Neural cell (in vitro differentiated cells): Measurements from ENCODE around the gene PITPNB.

Source experiments
- CTCF ChIP-seq: fragments of 450-650 bp; IDR thresholded peaks from 2 replicates; pipeline ENCODE4 v1.5.1; 2014; ENCODE audit warnings: antibody characterized with exemption, mild to moderate bottlenecking, moderate library complexity; ENCODE audit not compliant: poor library complexity, severe bottlenecking
- EP300 ChIP-seq: fragments of 450-650 bp; conservative IDR thresholded peaks from 2 replicates; pipeline ENCODE4 v1.6.1; 2014; ENCODE audit warnings: antibody characterized with exemption, mild to moderate bottlenecking, moderate library complexity; ENCODE audit not compliant: poor library complexity, severe bottlenecking
- EZH2 ChIP-seq: fragments of 200-600, 300-800 bp; shearing (Covaris generic), sonication (generic); IDR thresholded peaks from 2 replicates; pipeline ENCODE4 v1.6.1; 2014; ENCODE audit warnings: antibody characterized with exemption, low read length, borderline replicate concordance, mild to moderate bottlenecking; ENCODE audit not compliant: insufficient read depth, poor library complexity, severe bottlenecking
- POLR2AphosphoS5 ChIP-seq: IDR thresholded peaks from 2 replicates; pipeline ENCODE4 v1.6.1; 2012
- RAD21 ChIP-seq: fragments of 450-650 bp; conservative IDR thresholded peaks from 2 replicates; pipeline ENCODE4 v1.6.1; 2014; ENCODE audit warnings: antibody characterized with exemption, mild to moderate bottlenecking, moderate library complexity
- SMC3 ChIP-seq: fragments of 450-650 bp; conservative IDR thresholded peaks from 2 replicates; pipeline ENCODE4 v1.6.1; 2014; ENCODE audit warnings: antibody characterized with exemption, mild to moderate bottlenecking, moderate library complexity; ENCODE audit not compliant: poor library complexity

GRCh38 chr22:27913162-27913741 is 5.8 kb downstream of the PITPNB start:
- TF ChIP-seq EP300 (no peak), EZH2 (no peak), SMC3 (no peak), CTCF (no peak), POLR2AphosphoS5 (no peak), RAD21 (no peak)
